Measurements from ENCODE around the gene SECISBP2L. TPM values are rescaled to one million over a fixed set of nuclear protein-coding genes. Genes with fewer than 3 reads are reported as not detected.

Gene SECISBP2L
- total RNA-seq, 4 donors from 2014 or later, result 40.3 to 54.0 (median 44.0) TPM

DNA sequence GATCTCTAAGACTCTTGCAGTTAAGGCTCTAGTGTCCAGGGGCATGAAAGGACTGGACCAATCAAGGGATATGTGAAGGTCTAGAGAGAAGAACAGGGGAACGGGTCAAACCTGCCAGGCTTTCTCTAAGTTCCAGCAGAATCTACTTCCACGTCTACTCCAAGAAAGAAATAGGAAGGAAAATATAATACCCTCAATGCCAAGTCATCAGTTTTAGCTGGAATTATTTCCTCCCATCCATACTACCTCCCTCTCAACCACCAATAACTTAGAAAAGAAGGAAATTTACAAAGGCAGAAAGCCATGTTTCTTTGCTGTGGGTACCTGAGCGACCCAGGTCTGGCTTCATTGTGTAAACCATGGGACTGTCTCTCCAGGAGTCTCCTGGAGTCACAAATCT is 90.3 kb downstream of the SECISBP2L start:
- no peaks in the 10 kb centered on the region for H3K36me3 ChIP-seq
- H3K27ac ChIP-seq (replicated peaks in 1 of 4), result no peak overlapping the region
- peaks cover 0 to 8% (median 0%) of the 10 kb centered on the region in 4 donors for H3K4me1 ChIP-seq
- no peak for TF ChIP-seq POLR2AphosphoS5 (IDR thresholded peaks at IDR 0.05)
- 95% methylated on average over 3 of the region's 3 CpGs for WGBS
- H3K27me3 ChIP-seq, result no peaks in the 10 kb centered on the region
- no peak overlapping the region for H3K4me3 ChIP-seq
- no peaks in the 10 kb centered on the region for H3K9me3 ChIP-seq
- DNase-seq (ENCODE audit: extremely low spot score), result no peak
- intact Hi-C loops (cut with DNase I), result no loop called here

DNA sequence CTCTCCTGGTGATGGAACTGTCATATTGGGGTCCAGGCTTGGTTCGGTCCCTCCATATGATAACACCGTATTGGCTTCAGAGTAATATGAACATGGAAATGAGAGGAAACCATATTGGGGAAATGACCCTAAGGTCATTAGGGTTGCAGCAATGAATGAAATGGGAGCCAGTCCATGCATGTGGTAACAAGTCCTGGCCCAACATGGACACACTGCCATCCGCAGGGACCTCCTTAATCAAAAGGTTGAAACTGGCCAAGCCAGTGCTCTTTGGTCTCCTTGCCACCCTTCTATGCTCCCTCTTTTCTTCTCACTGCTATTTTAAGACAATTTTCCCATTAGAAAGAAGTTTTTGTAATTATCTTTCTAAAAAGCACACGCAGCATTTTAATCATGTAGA is 90.9 kb downstream of the SECISBP2L start:
- no peak overlapping the region for H3K4me3 ChIP-seq
- intact Hi-C loops (cut with DNase I), result no loop called here
- H3K27ac ChIP-seq (replicated peaks in 1 of 4), result no peak overlapping the region
- WGBS, result 86% methylated on average over 4 of the region's 4 CpGs
- no peak for TF ChIP-seq POLR2AphosphoS5 (IDR thresholded peaks at IDR 0.05)
- TF ChIP-seq, protein P1, sequence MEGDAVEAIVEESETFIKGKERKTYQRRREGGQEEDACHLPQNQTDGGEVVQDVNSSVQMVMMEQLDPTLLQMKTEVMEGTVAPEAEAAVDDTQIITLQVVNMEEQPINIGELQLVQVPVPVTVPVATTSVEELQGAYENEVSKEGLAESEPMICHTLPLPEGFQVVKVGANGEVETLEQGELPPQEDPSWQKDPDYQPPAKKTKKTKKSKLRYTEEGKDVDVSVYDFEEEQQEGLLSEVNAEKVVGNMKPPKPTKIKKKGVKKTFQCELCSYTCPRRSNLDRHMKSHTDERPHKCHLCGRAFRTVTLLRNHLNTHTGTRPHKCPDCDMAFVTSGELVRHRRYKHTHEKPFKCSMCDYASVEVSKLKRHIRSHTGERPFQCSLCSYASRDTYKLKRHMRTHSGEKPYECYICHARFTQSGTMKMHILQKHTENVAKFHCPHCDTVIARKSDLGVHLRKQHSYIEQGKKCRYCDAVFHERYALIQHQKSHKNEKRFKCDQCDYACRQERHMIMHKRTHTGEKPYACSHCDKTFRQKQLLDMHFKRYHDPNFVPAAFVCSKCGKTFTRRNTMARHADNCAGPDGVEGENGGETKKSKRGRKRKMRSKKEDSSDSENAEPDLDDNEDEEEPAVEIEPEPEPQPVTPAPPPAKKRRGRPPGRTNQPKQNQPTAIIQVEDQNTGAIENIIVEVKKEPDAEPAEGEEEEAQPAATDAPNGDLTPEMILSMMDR (IDR thresholded peaks at IDR 0.05), result no peak
- TF ChIP-seq EP300 (IDR thresholded peaks at IDR 0.05), result no peak
- TF ChIP-seq POLR2A (IDR thresholded peaks at IDR 0.05; ENCODE audit: low read depth), result no peak
- peaks cover 0 to 8% (median 0%) of the 10 kb centered on the region in 4 donors for H3K4me1 ChIP-seq
- DNase-seq (ENCODE audit: extremely low spot score), result peak; percentile 66
- no peaks in the 10 kb centered on the region for H3K27me3 ChIP-seq
- H3K9me3 ChIP-seq, result no peaks in the 10 kb centered on the region
- no peaks in the 10 kb centered on the region for H3K36me3 ChIP-seq

DNA sequence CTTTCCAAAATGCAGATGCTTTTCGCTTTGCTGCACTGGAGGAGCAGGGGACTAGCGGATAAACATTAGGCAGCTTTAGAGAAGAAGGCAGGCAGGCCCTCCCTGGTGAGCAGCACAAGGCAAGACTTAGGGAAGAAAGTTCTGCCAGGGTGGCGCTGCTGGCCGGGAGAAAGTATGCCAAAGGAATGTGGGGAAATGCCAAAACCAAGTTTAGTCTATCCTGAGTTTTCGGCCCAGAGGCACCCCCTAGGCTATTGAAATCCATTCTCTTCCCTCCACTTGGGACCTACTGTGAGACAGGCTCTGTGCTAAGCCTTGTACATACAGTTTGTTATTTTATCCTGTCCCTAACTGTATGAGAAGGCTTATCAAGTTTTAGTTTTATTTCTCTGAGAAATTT is 91.7 kb downstream of the SECISBP2L start:
- Histone ChIP-seq H3K36me3 (no peaks in the 10 kb centered on the region), H3K27me3 (no peaks in the 10 kb centered on the region), H3K9me3 (no peaks in the 10 kb centered on the region), H3K4me1 (peaks cover 0 to 8% (median 0%) of the 10 kb centered on the region in 4 donors), H3K4me3 (no peak overlapping the region), H3K27ac (replicated peaks in 1 of 4) (no peak overlapping the region)
- intact Hi-C loops (cut with DNase I), result no loop called here
- DNase-seq (ENCODE audit: extremely low spot score), result peak; percentile 84
- TF ChIP-seq, protein P1 (IDR thresholded peaks at IDR 0.05), result no peak
- TF ChIP-seq POLR2A (IDR thresholded peaks at IDR 0.05; ENCODE audit: low read depth), result no peak
- no peak for TF ChIP-seq POLR2AphosphoS5 (IDR thresholded peaks at IDR 0.05)
- no peak for TF ChIP-seq EP300 (IDR thresholded peaks at IDR 0.05)
- WGBS, result 61% methylated on average over 5 of the region's 5 CpGs

DNA sequence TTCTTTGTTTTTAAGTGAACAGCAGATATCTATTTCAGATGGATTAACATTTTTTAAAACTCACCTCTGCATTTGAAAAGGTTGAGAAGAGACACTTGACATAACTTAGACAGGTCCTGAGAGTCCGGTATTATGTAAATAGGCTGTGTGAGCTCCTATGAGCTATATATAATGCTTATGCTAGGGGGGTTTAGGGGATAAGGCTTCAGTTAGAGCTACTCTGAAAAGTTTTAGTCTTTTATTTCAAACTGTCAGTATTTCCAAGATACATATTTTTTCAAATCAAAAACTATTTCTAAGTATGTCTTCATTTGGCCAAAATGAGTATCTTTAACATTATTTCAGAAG is 99.4 kb downstream of the SECISBP2L start:
- WGBS, result 100% methylated on average over 1 of the region's 1 CpG
- Histone ChIP-seq H3K4me3 (no peak overlapping the region), H3K27me3 (no peaks in the 10 kb centered on the region), H3K36me3 (no peaks in the 10 kb centered on the region), H3K27ac (replicated peaks in 1 of 4) (no peak overlapping the region), H3K9me3 (no peaks in the 10 kb centered on the region), H3K4me1 (peaks cover 0 to 8% (median 0%) of the 10 kb centered on the region in 4 donors)
- TF ChIP-seq, protein P1 (IDR thresholded peaks at IDR 0.05), result no peak
- TF ChIP-seq POLR2A (IDR thresholded peaks at IDR 0.05; ENCODE audit: low read depth), result no peak
- TF ChIP-seq EP300 (IDR thresholded peaks at IDR 0.05), result no peak
- no peak for TF ChIP-seq POLR2AphosphoS5 (IDR thresholded peaks at IDR 0.05)
- intact Hi-C loops (cut with DNase I), result no loop called here
- no peak for DNase-seq (ENCODE audit: extremely low spot score)

DNA sequence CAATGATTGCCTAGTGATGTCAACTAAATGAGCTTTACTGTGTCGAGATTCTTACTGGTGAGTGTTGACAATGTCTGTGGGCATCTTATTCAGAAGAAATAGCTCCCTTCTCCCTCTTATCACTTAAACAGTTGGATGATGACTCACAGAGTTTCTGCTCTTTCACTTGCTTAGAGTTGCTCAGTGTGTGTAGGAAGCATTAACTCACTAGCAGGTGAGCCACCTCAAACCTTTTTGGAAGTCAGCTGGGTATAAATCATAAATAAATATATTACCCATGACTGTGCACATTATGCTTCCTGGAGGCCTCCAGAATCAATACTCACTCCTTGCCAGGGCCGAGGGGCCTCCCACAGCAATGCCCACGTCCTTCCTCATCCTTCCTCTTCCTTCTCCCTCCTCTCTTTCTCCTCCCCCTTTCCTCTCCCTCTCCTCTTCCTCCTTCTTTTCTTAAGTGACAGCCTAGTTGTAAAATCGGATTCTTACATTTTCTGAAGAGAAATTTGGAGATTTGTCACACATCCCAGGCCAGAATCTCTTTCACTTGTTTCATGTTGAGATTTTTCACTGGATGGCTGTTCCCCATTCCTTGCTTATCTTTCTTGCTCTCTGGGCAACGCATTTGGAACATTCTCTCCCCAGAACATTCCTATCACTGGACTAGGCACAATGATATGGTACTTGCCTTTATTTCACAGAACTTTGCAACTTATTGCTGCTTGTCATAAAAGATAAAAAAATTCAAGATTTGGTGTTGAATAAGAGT is 100.0 kb downstream of the SECISBP2L start:
- H3K27ac ChIP-seq (replicated peaks in 1 of 4), result no peak overlapping the region
- 54% methylated on average over 5 of the region's 5 CpGs for WGBS

More for the DNA sequence above, 100.0 kb downstream of the SECISBP2L start:
- no peak for DNase-seq (ENCODE audit: extremely low spot score)
- Histone ChIP-seq H3K36me3 (no peaks in the 10 kb centered on the region), H3K27me3 (no peaks in the 10 kb centered on the region), H3K4me3 (no peak overlapping the region), H3K4me1 (peaks cover 0 to 8% (median 0%) of the 10 kb centered on the region in 4 donors), H3K9me3 (no peaks in the 10 kb centered on the region)
- intact Hi-C loops (cut with DNase I), result no loop called here
- TF ChIP-seq, protein P1 (IDR thresholded peaks at IDR 0.05), result no peak
- TF ChIP-seq EP300 (IDR thresholded peaks at IDR 0.05), result no peak
- no peak for TF ChIP-seq POLR2A (IDR thresholded peaks at IDR 0.05; ENCODE audit: low read depth)
- TF ChIP-seq POLR2AphosphoS5 (IDR thresholded peaks at IDR 0.05), result no peak

Measured in esophagus muscularis mucosa (tissue), 4 donors.